IPS-20b (cell line): Measurements from ENCODE around the gene MMP21.

Experiments used
- H3K27ac ChIP-seq: one replicate; pipeline ENCODE4 v1.5.1; 2013; ENCODE audit warnings: low read length
- H3K27me3 ChIP-seq: 2 replicates; pipeline ENCODE4 v1.6.1; 2013; ENCODE audit warnings: mild to moderate bottlenecking, low read length, inconsistent platforms; ENCODE audit not compliant: insufficient read depth
- H3K36me3 ChIP-seq: 2 replicates; pipeline ENCODE4 v1.6.1; 2013; ENCODE audit warnings: low read depth, mild to moderate bottlenecking, inconsistent platforms, low read length, moderate library complexity; ENCODE audit not compliant: insufficient read depth
- H3K4me1 ChIP-seq: 2 replicates; pipeline ENCODE4 v1.6.1; 2013; ENCODE audit warnings: mild to moderate bottlenecking, control low read depth, inconsistent platforms, low read length, moderate library complexity; ENCODE audit not compliant: insufficient read depth
- H3K4me3 ChIP-seq: 2 replicates; pipeline ENCODE4 v1.5.1; 2013; ENCODE audit warnings: mild to moderate bottlenecking, low read length, inconsistent platforms
- H3K9ac ChIP-seq: 2 replicates; pipeline ENCODE4 v1.6.1; 2013; ENCODE audit warnings: low read depth, mild to moderate bottlenecking, inconsistent platforms, low read length, moderate library complexity
- H3K9me3 ChIP-seq: 2 replicates; pipeline ENCODE4 v1.6.1; 2013; ENCODE audit warnings: mild to moderate bottlenecking, low read depth, low read length, inconsistent platforms; ENCODE audit not compliant: insufficient read depth

The MMP21 gene

DNA sequence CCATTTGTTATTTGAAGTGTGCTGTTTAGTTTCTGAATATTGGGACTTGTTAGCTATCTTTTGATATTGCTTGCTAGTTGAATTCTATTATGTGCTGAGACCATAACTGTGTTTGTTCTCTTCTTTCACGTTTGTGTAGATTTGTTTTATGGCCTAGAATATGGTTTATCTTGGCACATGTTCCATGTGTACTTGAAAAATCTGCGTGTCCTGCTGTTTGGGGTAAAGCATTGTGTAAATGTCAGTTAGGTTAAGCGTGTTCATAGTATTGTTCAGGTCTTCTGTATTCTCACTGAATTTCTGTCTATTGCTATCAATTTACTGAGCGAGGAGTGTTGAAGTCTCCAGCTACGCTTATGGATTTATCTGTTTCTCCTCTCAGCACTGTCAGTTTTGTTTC, 19.4 kb downstream of the MMP21 start:
- Histone ChIP-seq H3K4me3 (no peak overlapping the region), H3K27ac (no peak overlapping the region), H3K4me1 (no peaks in the 10 kb centered on the region; the same call in 1 of the 2 replicates), H3K9ac (no peak overlapping the region), H3K27me3 (no peaks in the 10 kb centered on the region), H3K9me3 (no peaks in the 10 kb centered on the region), H3K36me3 (peaks cover 93% of the 10 kb centered on the region)

DNA sequence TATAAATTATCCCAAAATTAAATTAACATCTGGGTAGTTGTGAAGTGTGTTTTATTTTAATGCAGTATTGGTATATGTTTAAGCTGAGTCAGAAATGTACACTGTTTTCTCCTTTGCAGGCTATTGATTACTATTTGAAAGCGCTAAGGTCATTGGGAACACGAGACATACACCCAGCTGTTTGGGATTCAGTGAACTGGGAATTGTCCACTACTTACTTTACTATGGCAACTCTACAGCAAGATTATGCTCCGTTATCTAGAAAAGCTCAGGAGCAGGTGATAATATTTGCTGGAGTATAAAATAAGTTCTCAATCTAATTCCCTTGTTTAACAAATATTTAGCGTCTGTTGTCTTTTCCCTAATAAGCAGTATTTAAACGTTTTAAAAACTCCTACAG, 28.2 kb downstream of the MMP21 start:
- Histone ChIP-seq H3K9ac (no peak overlapping the region), H3K4me3 (no peak overlapping the region), H3K27me3 (no peaks in the 10 kb centered on the region), H3K4me1 (no peaks in the 10 kb centered on the region), H3K9me3 (no peaks in the 10 kb centered on the region), H3K27ac (no peak overlapping the region), H3K36me3 (peaks cover 100% of the 10 kb centered on the region)

GRCh38 chr10:125744909-125745308, 30.7 kb downstream of the MMP21 start:
- Histone ChIP-seq H3K4me1 (no peaks in the 10 kb centered on the region), H3K27me3 (no peaks in the 10 kb centered on the region), H3K27ac (no peak overlapping the region), H3K4me3 (no peak overlapping the region), H3K9ac (no peak overlapping the region), H3K9me3 (no peaks in the 10 kb centered on the region), H3K36me3 (peaks cover 99% of the 10 kb centered on the region)

GRCh38 chr10:125742465-125742864, 33.2 kb downstream of the MMP21 start:
- H3K36me3 ChIP-seq, result peaks cover 99% of the 10 kb centered on the region

DNA sequence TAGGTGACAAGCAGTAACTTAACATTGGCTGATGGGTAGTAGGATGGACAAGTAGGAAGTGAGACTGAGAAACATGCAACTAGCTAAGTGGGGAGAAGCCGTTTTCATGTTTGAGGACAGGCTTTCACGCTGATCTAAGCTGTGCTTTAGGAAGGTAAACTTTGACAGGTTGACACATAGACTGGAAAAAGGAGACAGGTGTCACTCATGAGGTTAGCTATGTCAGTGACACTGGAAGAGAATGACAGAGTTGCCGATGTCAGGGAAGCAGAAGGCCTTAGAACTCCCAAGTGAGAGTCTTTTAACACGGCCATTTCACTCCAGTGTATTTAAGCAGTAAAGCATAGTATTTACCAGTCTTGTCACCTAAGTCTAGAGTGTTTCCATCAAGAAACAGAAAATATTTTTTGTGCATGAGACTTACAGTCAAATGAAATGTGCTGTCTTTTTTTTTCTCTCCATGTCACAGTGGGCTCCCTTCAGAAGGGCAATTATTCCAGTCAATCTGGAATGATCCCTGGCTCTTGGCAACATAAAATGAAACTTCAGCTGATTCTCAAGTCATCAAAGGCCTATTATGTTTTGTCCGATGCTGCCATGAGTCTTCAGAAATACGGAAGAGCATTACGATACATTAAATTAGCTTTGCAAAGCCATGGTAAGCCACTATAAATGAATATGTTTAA, 35.5 kb downstream of the MMP21 start:
- no peaks in the 10 kb centered on the region for H3K9me3 ChIP-seq
- H3K4me1 ChIP-seq, result no peaks in the 10 kb centered on the region
- peaks cover 99% of the 10 kb centered on the region for H3K36me3 ChIP-seq
- H3K27me3 ChIP-seq, result no peaks in the 10 kb centered on the region
- H3K4me3 ChIP-seq, result no peak overlapping the region
- H3K9ac ChIP-seq, result no peak overlapping the region
- H3K27ac ChIP-seq, result no peak overlapping the region

More at GRCh38 chr10:125742465-125742864, 33.2 kb downstream of the MMP21 start:
- H3K27ac ChIP-seq, result no peak overlapping the region
- H3K4me1 ChIP-seq, result no peaks in the 10 kb centered on the region
- H3K27me3 ChIP-seq, result no peaks in the 10 kb centered on the region
- H3K9me3 ChIP-seq, result no peaks in the 10 kb centered on the region
- H3K9ac ChIP-seq, result no peak overlapping the region
- no peak overlapping the region for H3K4me3 ChIP-seq

- H3K4me1 ChIP-seq, result no peaks in the 10 kb centered on the region
- H3K4me3 ChIP-seq, result no peak overlapping the region
- H3K9me3 ChIP-seq, result no peaks in the 10 kb centered on the region
- no peak overlapping the region for H3K9ac ChIP-seq
- H3K27me3 ChIP-seq, result no peaks in the 10 kb centered on the region
- no peak overlapping the region for H3K27ac ChIP-seq
- H3K36me3 ChIP-seq, result peaks cover 99% of the 10 kb centered on the region
Measured at GRCh38 chr10:125738206-125738605, 37.4 kb downstream of the MMP21 start.

GRCh38 chr10:125734823-125735222, 40.8 kb downstream of the MMP21 start:
- H3K36me3 ChIP-seq, result peaks cover 100% of the 10 kb centered on the region
- H3K27ac ChIP-seq, result no peak overlapping the region
- H3K27me3 ChIP-seq, result no peaks in the 10 kb centered on the region
- no peaks in the 10 kb centered on the region for H3K9me3 ChIP-seq
- H3K4me3 ChIP-seq, result no peak overlapping the region
- no peaks in the 10 kb centered on the region for H3K4me1 ChIP-seq
- H3K9ac ChIP-seq, result no peak overlapping the region

GRCh38 chr10:125734148-125734547, 41.5 kb downstream of the MMP21 start:
- Histone ChIP-seq H3K27ac (no peak overlapping the region), H3K4me1 (no peaks in the 10 kb centered on the region), H3K9ac (no peak overlapping the region), H3K9me3 (no peaks in the 10 kb centered on the region), H3K4me3 (no peak overlapping the region), H3K27me3 (no peaks in the 10 kb centered on the region), H3K36me3 (peaks cover 100% of the 10 kb centered on the region)

GRCh38 chr10:125727436-125727835, 48.2 kb downstream of the MMP21 start:
- Histone ChIP-seq H3K27me3 (no peaks in the 10 kb centered on the region), H3K9ac (no peak overlapping the region), H3K9me3 (no peaks in the 10 kb centered on the region), H3K36me3 (peaks cover 97% of the 10 kb centered on the region), H3K4me1 (no peaks in the 10 kb centered on the region), H3K27ac (no peak overlapping the region), H3K4me3 (no peak overlapping the region)

DNA sequence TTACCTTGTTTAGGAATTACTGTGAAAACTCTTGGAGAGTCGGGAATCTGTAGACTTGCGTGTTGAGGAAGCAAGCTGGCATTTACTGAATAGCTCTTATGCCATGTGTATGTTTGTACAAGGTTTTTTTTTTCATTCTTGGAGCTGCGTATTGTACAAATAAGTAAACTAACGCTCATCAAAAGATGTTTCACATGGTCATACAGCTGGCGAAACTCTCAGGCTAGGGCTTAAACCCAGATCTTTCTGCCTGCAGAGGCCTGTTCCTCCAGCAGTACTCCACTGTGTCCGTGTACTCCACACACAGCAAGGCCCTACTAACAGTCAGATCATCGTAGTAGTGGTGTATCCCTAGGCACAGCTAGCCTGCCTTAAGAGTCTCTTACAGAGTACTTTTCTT, 48.7 kb downstream of the MMP21 start:
- Histone ChIP-seq H3K9ac (no peak overlapping the region), H3K9me3 (no peaks in the 10 kb centered on the region), H3K4me1 (no peaks in the 10 kb centered on the region), H3K4me3 (no peak overlapping the region), H3K27me3 (no peaks in the 10 kb centered on the region), H3K36me3 (peaks cover 97% of the 10 kb centered on the region), H3K27ac (no peak overlapping the region)

- peaks cover 68% of the 10 kb centered on the region for H3K36me3 ChIP-seq
- H3K9me3 ChIP-seq, result no peaks in the 10 kb centered on the region
- H3K4me1 ChIP-seq, result 0 out of 2 replicates have a peak, but pooled peaks cover 3% of the 10 kb centered on the region
- H3K4me3 ChIP-seq, result no peak overlapping the region
- H3K27me3 ChIP-seq, result no peaks in the 10 kb centered on the region
- H3K27ac ChIP-seq, result no peak overlapping the region
- no peak overlapping the region for H3K9ac ChIP-seq
Measured at GRCh38 chr10:125722811-125723210, 52.8 kb downstream of the MMP21 start.

GRCh38 chr10:125721035-125721434, 54.6 kb downstream of the MMP21 start:
- peaks cover 50% of the 10 kb centered on the region for H3K36me3 ChIP-seq
- no peak overlapping the region for H3K27ac ChIP-seq
- peak overlapping the region; percentile 96 for H3K4me3 ChIP-seq
- 0 out of 2 replicates have a peak overlapping the region, but pooled peaks have one; percentile 96 for H3K9ac ChIP-seq
- no peaks in the 10 kb centered on the region for H3K27me3 ChIP-seq
- no peaks in the 10 kb centered on the region for H3K9me3 ChIP-seq
- 0 out of 2 replicates have a peak, but pooled peaks cover 3% of the 10 kb centered on the region for H3K4me1 ChIP-seq
